HepG2 (cell line): Measurements from ENCODE around the gene TMEM81. TPM values are rescaled to one million over a fixed set of nuclear protein-coding genes. Genes with fewer than 3 reads are reported as not detected.

Experiments
- ATAC-seq: fragments of 200-7000 bp; cut with Tn5 transposase; 3 replicates; pipeline ENCODE4 v1.9.1; 2020; ENCODE audit warnings: mild to moderate bottlenecking, moderate library complexity
- BruUV-seq: library from RNA; stranded (reverse); fragments of 400-500 nt; replicated peaks from 2 replicates; lab custom pipeline; 2021; lab: Mats Ljungman, UMichigan
- CTCF ChIA-PET: fragments of 300-600 bp; formaldehyde crosslinking; extraction: SDS; loops from one replicate; lab custom pipeline; 2021; ENCODE audit warnings: low total read pairs, inconsistent platforms, low intra/inter-chr PET ratio; lab: Yijun Ruan, JAX
- POLR2A ChIA-PET: fragments of 350-600 bp; sonication (Branson Sonifier 250); formaldehyde crosslinking; loops from one replicate; lab custom pipeline; 2020; ENCODE audit warnings: antibody characterized with exemption, inconsistent platforms; lab: Yijun Ruan, JAX
- DNase-seq: peaks from one replicate; pipeline ENCODE4 v3.0.0-alpha.2; 2015; ENCODE audit warnings: low spot score
- FAIRE-seq: peaks from 3 replicates; lab custom pipeline; 2011; peaks lifted over from hg19 to GRCh38; lab: Jason Lieb, UNC
- H2AFZ ChIP-seq: one replicate; pipeline ENCODE4 v1.6.1; 2011; ENCODE audit warnings: low read length, inconsistent platforms
- H3K27ac ChIP-seq: fragments of 300-600 bp; 3 replicates; pipeline ENCODE4 v1.8.0; 2011; ENCODE audit warnings: mixed run types, mild to moderate bottlenecking, mixed read lengths, low read length, inconsistent platforms; ENCODE audit not compliant: insufficient read depth; ENCODE audit errors: extremely low read length
- H3K27me3 ChIP-seq, 2 experiments: fragments of 200-600 bp in 1 of 2; 2 replicates in 1 of 2; 3 replicates in 1 of 2; pipeline versions ENCODE4 v1.6.0 to v1.8.0; 2011; ENCODE audit warnings: low read length in 2 of 2, mild to moderate bottlenecking in 2 of 2, moderate library complexity in 2 of 2, inconsistent platforms in 1 of 2; ENCODE audit not compliant: insufficient read depth in 2 of 2, control insufficient read depth in 1 of 2
- H3K36me3 ChIP-seq, 2 experiments: fragments of 200-600 bp in 1 of 2; replicated peaks in 1 of 2; 2 replicates in 1 of 2; 3 replicates in 1 of 2; pipeline versions ENCODE4 v1.5.1 to v1.8.0; 2011; ENCODE audit warnings: low read length in 2 of 2, inconsistent platforms in 1 of 2; ENCODE audit not compliant: insufficient read depth in 2 of 2, control insufficient read depth in 1 of 2
- H3K4me1 ChIP-seq: 2 replicates; pipeline ENCODE4 v1.5.1; 2012; ENCODE audit warnings: low read length, inconsistent platforms; ENCODE audit not compliant: insufficient read depth
- H3K4me2 ChIP-seq: 2 replicates; pipeline ENCODE4 v1.6.0; 2011; ENCODE audit warnings: low read depth, low read length, inconsistent platforms
- H3K4me3 ChIP-seq, 3 experiments: fragments of 200-600 bp in 1 of 3; sonication (generic), shearing (Covaris generic) in 1 of 3; replicated peaks in 1 of 3; 2 replicates each; pipeline ENCODE4 v1.5.1; 2011 to 2016; ENCODE audit warnings: low read length in 3 of 3, inconsistent platforms in 2 of 3, low read depth in 2 of 3, mild to moderate bottlenecking in 2 of 3, control low read depth in 1 of 3, mixed read lengths in 1 of 3; ENCODE audit not compliant: insufficient read depth in 1 of 3
- H3K79me2 ChIP-seq: one replicate; pipeline ENCODE4 v1.6.1; 2011; ENCODE audit warnings: low read length, inconsistent platforms; ENCODE audit not compliant: insufficient read depth
- H3K9ac ChIP-seq: 2 replicates; pipeline ENCODE4 v1.6.0; 2011; ENCODE audit warnings: mild to moderate bottlenecking, low read depth, low read length, inconsistent platforms; ENCODE audit not compliant: insufficient read depth
- H3K9me3 ChIP-seq: 2 replicates; pipeline ENCODE4 v1.5.1; 2012; ENCODE audit warnings: mild to moderate bottlenecking, low read length
- H4K20me1 ChIP-seq: 2 replicates; pipeline ENCODE4 v1.6.0; 2011; ENCODE audit warnings: inconsistent platforms, mild to moderate bottlenecking, low read length, moderate library complexity; ENCODE audit not compliant: insufficient read depth
- ATAD3A ChIP-seq: sonication (generic); formaldehyde crosslinking; IDR thresholded peaks from 2 replicates; pipeline ENCODE4 v1.4.0; 2020; ENCODE audit warnings: missing genetic modification reagents
- ELF3 ChIP-seq: IDR thresholded peaks from 2 replicates; pipeline ENCODE4 v1.6.1; 2016; ENCODE audit warnings: missing genetic modification reagents, missing compliant biosample characterization
- EP300 ChIP-seq, 3 experiments: sonication (generic) in 1 of 3; formaldehyde crosslinking in 1 of 3; IDR thresholded peaks; 2 replicates each; pipeline versions ENCODE4 v1.5.1 to v1.6.1; 2011 to 2020; ENCODE audit warnings: low read depth in 2 of 3, low read length in 2 of 3, borderline replicate concordance in 1 of 3, improper control_type of control experiment in 1 of 3, mild to moderate bottlenecking in 1 of 3, missing genetic modification reagents in 1 of 3, moderate library complexity in 1 of 3
- FOXP1 ChIP-seq, 2 experiments: fragments of 450-650 bp in 1 of 2; IDR thresholded peaks; 2 replicates each; pipeline ENCODE4 v1.6.1; 2017 to 2018; ENCODE audit warnings: antibody characterized with exemption in 1 of 2
- HCFC1 ChIP-seq: fragments of 150-350 bp; IDR thresholded peaks from 2 replicates; pipeline ENCODE4 v1.6.1; 2014; ENCODE audit warnings: low read depth, low read length
- NONO ChIP-seq, 2 experiments: fragments of 450-650 bp in 1 of 2; sonication (generic) in 1 of 2; formaldehyde crosslinking in 1 of 2; IDR thresholded peaks in 1 of 2; conservative IDR thresholded peaks in 1 of 2; 2 replicates each; pipeline versions ENCODE4 v1.6.1 to v1.8.0; 2017 to 2022; ENCODE audit warnings: mild to moderate bottlenecking in 1 of 2, missing genetic modification reagents in 1 of 2, moderate library complexity in 1 of 2
- ZNF205 ChIP-seq: IDR thresholded peaks from 2 replicates; pipeline ENCODE4 v1.6.1; 2018; ENCODE audit warnings: missing biosample characterization, missing genetic modification reagents
- ZNF484 ChIP-seq: sonication (generic); formaldehyde crosslinking; IDR thresholded peaks from 2 replicates; pipeline ENCODE4 v1.5.1; 2020; ENCODE audit warnings: mild to moderate bottlenecking, low read depth, missing genetic modification reagents, borderline replicate concordance
- ZNF558 ChIP-seq: sonication (generic); formaldehyde crosslinking; IDR thresholded peaks from 2 replicates; pipeline ENCODE4 v1.9.0; 2022; ENCODE audit warnings: mild to moderate bottlenecking, missing genetic modification reagents, borderline replicate concordance
- WGBS: methylation state at CpG from one replicate; pipeline ENCODE4 v1.1.6; 2017; ENCODE audit warnings: low lambda C conversion rate; 5-methylcytosine and 5-hydroxymethylcytosine counted together
- in situ Hi-C: cut with HindIII; loops from 2 replicates; pipeline ENCODE4 v1.10.0; 2017; ENCODE audit warnings: low pct_unique_long_range_greater_than_20kb; ENCODE audit not compliant: extremely low pct_ligation_motif_present
- intact Hi-C: fragments of 100-400 bp; cut with micrococcal nuclease; formaldehyde crosslinking; loops from one replicate; pipeline ENCODE4 v1.10.0; 2022; ENCODE audit not compliant: unreplicated experiment
- polyA plus RNA-seq, 8 experiments: library from polyadenylated mRNA; depleted of rRNA in 3 of 8; stranded (reverse) in 7 of 8; unstranded in 1 of 8; fragments of >200 nt; fragmentation: Illumina TruSeq in 4 of 8; extraction: Trizol in 4 of 8; gene quantifications; 2 replicates each; pipeline versions ENCODE4 v1.2.1 to v1.2.3, GENCODE V29; 2011 to 2016; ENCODE audit warnings: low read depth in 4 of 8, missing spikeins in 1 of 8, mixed read lengths in 1 of 8; ENCODE audit not compliant: insufficient read depth in 1 of 8
- total RNA-seq, 5 experiments: library from RNA; depleted of rRNA; stranded (reverse); fragments of >200 nt; fragmentation: Illumina TruSeq; extraction: Trizol; gene quantifications; 2 replicates each; pipeline ENCODE4 v1.2.3, GENCODE V29; 2016; ENCODE audit warnings: low read depth in 1 of 5
- TF ChIP-seq, protein P1 (sequence below): sonication (generic); formaldehyde crosslinking; IDR thresholded peaks from 2 replicates; pipeline ENCODE4 v1.4.0; 2020; ENCODE audit warnings: missing genetic modification reagents
- TF ChIP-seq, protein P2 (sequence below): sonication (generic); formaldehyde crosslinking; IDR thresholded peaks from 2 replicates; pipeline ENCODE4 v1.4.0; 2020; ENCODE audit warnings: missing genetic modification reagents
- TF ChIP-seq, protein P3 (sequence below), 2 experiments: sonication (generic) in 1 of 2; formaldehyde crosslinking in 1 of 2; IDR thresholded peaks; 2 replicates each; pipeline versions ENCODE4 v1.6.1 to v1.9.0; 2014 to 2022; ENCODE audit warnings: antibody characterized with exemption in 1 of 2, borderline replicate concordance in 1 of 2, inconsistent platforms in 1 of 2, low read depth in 1 of 2, missing genetic modification reagents in 1 of 2
- TF ChIP-seq, protein P4 (sequence below): sonication (generic); formaldehyde crosslinking; IDR thresholded peaks from 2 replicates; pipeline ENCODE4 v1.9.0; 2021; ENCODE audit warnings: missing genetic modification reagents, borderline replicate concordance

TMEM81 gene
- total and polyA plus RNA-seq, 2 of the 13 experiments (the other 11 are each of a cell fraction or from before 2014, with no cell fraction given), result 1.1 TPM

DNA sequence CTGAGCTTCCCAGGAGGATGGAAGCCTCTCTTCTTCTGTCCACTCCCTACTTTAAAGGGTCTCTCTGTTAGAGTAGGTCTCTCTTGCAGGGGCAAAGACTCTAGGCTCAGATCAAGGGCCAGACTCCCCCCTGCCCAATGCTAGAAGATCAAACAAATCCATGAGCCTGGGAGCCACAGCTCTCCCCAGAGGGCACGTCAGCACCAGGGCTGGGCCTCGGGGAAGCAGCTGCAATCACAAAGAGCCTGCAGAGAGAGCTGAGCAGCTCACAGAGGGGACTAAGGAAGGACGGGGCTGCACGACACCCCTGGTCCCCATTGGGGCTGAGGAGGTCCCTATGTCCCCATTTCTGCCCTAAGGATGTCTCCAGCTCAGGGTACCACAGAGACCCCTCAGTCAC lies 37.4 kb downstream of the TMEM81 start:
- Histone ChIP-seq H2AFZ (no peak overlapping the region), H3K9me3 (no peaks in the 10 kb centered on the region), H3K27me3 (peaks cover 3 to 32% of the 10 kb centered on the region in 2 experiments; a peak in 4 of 5 replicates), H3K79me2 (no peaks in the 10 kb centered on the region), H3K4me1 (no peaks in the 10 kb centered on the region), H4K20me1 (no peaks in the 10 kb centered on the region), H3K36me3 (no peaks in the 10 kb centered on the region), H3K27ac (no peak overlapping the region), H3K4me3 (no peak overlapping the region), H3K4me2 (no peak overlapping the region), H3K9ac (no peak overlapping the region)
- ChIA-PET POLR2A (no interaction called here), CTCF (no interaction called here)
- BruUV-seq, result no TSS peak
- in situ Hi-C loops, result no loop called here
- intact Hi-C loops, result no loop called here
- DNase-seq (no peak), FAIRE-seq (no peak), ATAC-seq (no peak)
- no CpG with 5 or more reads among the region's 4 CpGs for WGBS
- TF ChIP-seq ZNF484 (no peak), ELF3 (CRISPR knock-in tag) (no peak), ZNF205 (CRISPR knock-in tag) (no peak), FOXP1 (IDR thresholded peaks at IDR 0.05) (no peak), FOXP1 (CRISPR knock-in tag; IDR thresholded peaks at IDR 0.05) (no peak), EP300 (IDR thresholded peaks at IDR 0.05; ENCODE audit: low read depth in 2 of 2, low read length in 2 of 2) (no peak), EP300 (CRISPR knock-in tag; IDR thresholded peaks at IDR 0.05; ENCODE audit: borderline replicate concordance) (no peak), NONO (IDR thresholded peaks at IDR 0.05) (no peak), NONO (CRISPR knock-in tag; conservative IDR thresholded peaks at IDR 0.05) (no peak), HCFC1 (no peak), ATAD3A (no peak), ZNF558 (no peak)
- TF ChIP-seq, protein P1, sequence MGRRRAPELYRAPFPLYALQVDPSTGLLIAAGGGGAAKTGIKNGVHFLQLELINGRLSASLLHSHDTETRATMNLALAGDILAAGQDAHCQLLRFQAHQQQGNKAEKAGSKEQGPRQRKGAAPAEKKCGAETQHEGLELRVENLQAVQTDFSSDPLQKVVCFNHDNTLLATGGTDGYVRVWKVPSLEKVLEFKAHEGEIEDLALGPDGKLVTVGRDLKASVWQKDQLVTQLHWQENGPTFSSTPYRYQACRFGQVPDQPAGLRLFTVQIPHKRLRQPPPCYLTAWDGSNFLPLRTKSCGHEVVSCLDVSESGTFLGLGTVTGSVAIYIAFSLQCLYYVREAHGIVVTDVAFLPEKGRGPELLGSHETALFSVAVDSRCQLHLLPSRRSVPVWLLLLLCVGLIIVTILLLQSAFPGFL, result no peak
- TF ChIP-seq, protein P2, sequence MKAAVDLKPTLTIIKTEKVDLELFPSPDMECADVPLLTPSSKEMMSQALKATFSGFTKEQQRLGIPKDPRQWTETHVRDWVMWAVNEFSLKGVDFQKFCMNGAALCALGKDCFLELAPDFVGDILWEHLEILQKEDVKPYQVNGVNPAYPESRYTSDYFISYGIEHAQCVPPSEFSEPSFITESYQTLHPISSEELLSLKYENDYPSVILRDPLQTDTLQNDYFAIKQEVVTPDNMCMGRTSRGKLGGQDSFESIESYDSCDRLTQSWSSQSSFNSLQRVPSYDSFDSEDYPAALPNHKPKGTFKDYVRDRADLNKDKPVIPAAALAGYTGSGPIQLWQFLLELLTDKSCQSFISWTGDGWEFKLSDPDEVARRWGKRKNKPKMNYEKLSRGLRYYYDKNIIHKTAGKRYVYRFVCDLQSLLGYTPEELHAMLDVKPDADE (CRISPR knock-in tag), result no peak
- TF ChIP-seq, protein P3, sequence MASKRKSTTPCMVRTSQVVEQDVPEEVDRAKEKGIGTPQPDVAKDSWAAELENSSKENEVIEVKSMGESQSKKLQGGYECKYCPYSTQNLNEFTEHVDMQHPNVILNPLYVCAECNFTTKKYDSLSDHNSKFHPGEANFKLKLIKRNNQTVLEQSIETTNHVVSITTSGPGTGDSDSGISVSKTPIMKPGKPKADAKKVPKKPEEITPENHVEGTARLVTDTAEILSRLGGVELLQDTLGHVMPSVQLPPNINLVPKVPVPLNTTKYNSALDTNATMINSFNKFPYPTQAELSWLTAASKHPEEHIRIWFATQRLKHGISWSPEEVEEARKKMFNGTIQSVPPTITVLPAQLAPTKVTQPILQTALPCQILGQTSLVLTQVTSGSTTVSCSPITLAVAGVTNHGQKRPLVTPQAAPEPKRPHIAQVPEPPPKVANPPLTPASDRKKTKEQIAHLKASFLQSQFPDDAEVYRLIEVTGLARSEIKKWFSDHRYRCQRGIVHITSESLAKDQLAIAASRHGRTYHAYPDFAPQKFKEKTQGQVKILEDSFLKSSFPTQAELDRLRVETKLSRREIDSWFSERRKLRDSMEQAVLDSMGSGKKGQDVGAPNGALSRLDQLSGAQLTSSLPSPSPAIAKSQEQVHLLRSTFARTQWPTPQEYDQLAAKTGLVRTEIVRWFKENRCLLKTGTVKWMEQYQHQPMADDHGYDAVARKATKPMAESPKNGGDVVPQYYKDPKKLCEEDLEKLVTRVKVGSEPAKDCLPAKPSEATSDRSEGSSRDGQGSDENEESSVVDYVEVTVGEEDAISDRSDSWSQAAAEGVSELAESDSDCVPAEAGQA (IDR thresholded peaks at IDR 0.05; ENCODE audit: low read depth), result no peak
- TF ChIP-seq, protein P3 (CRISPR knock-in tag; IDR thresholded peaks at IDR 0.05; ENCODE audit: borderline replicate concordance), result no peak
- TF ChIP-seq, protein P4, sequence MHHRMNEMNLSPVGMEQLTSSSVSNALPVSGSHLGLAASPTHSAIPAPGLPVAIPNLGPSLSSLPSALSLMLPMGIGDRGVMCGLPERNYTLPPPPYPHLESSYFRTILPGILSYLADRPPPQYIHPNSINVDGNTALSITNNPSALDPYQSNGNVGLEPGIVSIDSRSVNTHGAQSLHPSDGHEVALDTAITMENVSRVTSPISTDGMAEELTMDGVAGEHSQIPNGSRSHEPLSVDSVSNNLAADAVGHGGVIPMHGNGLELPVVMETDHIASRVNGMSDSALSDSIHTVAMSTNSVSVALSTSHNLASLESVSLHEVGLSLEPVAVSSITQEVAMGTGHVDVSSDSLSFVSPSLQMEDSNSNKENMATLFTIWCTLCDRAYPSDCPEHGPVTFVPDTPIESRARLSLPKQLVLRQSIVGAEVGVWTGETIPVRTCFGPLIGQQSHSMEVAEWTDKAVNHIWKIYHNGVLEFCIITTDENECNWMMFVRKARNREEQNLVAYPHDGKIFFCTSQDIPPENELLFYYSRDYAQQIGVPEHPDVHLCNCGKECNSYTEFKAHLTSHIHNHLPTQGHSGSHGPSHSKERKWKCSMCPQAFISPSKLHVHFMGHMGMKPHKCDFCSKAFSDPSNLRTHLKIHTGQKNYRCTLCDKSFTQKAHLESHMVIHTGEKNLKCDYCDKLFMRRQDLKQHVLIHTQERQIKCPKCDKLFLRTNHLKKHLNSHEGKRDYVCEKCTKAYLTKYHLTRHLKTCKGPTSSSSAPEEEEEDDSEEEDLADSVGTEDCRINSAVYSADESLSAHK, result no peak
